HG03575 (cell line): ENCODE data around the gene ALPL.

ENCODE experiments used
- ATAC-seq: cut with Tn5 transposase; IDR thresholded peaks from one replicate; pipeline ENCODE4 v1.9.1; 2021; ENCODE audit not compliant: unreplicated experiment, insufficient number of reproducible peaks, low FRiP score; ENCODE audit errors: extremely low read depth

ALPL gene

DNA sequence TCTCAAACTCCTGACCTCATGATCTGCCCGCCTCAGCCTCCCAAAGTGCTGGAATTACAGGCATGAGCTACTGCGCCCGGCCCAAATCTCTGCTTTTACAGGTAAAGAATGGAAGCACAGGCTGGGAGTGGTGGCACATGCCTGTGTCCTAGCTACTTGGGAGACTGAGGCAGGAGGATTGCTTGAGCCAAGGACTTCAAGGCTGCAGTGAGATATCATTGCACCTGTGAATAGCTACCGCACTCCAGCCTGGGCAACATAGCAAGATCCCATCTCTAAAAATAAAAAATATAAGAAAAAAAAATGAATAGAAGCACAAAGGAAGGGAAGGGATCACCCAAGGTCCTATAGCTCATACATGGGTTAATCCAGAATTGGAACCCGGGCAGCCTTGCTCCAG, 15.0 kb downstream of the ALPL start:
- ATAC-seq, result no peak

GRCh38 chr1:21524686-21525339, 15.6 kb downstream of the ALPL start:
- no peak for ATAC-seq

DNA sequence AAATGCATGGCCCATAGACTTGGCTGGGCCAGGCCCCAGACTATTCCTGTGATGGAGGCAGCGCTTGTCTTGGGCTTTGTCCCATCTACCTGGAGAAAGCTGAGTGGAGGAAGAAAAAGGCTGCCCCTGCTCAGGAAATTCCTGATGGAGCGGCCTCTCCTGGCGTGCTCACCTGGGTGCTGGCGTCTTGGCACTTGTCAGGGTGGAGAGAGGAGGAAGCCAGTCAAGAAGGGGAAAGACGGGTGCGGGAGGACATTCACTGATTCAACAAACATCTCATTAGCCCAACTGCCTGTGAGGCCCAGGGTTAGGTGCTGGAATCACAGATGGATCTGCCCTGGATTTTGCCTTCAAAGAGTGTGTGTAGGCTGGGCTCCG, 16.1 kb downstream of the ALPL start:
- ATAC-seq, result no peak

DNA sequence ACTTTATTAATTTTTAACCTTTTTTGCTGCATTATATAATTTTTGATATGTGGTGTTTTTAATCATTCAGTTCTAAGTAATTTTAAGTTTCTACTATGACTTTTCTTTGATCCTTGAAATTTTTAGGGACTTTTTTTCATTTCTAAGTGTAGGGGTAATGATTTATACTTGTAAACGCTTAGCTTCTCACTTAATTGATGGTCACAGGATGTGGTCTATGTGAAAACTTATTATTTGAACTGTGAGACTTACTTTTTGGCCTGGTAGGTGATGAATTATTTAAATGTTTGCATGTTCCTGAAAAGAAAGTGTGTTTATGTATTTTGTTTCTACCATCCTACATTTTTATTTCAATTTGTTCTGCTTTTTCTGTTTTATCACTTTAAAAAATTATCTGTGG, 17.2 kb downstream of the ALPL start:
- ATAC-seq, result no peak

DNA sequence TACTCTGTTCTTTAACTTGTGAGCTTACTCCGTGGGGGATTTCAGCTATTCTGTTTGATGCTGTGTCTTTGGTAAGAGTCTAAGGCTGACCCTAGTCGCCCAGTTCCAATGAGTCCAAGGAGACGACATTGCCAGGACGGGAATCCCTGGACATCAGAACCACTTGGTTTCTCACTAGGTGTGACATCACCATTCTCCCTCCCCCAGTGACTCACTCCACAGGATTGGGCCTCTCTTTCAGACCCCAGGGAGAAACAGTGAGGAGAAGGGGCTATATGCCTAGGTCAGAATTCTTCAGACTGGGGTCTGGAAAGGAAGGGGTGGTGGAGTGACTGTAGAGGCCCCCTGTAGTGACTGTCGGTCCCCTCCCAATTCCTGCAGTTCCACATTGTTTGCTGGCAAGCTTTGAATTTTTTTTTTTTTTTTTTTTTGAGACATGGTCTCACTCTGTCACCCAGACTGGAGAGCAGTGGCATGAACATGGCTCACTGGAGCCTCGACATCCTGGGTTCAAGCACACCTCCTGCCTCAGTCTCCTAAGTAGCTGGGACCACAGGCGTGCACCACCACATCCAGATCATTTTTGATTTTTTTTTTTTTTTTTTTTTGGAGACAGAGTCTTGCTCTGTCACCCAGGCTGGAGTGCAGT, 21.3 kb downstream of the ALPL start:
- ATAC-seq, result no peak

DNA sequence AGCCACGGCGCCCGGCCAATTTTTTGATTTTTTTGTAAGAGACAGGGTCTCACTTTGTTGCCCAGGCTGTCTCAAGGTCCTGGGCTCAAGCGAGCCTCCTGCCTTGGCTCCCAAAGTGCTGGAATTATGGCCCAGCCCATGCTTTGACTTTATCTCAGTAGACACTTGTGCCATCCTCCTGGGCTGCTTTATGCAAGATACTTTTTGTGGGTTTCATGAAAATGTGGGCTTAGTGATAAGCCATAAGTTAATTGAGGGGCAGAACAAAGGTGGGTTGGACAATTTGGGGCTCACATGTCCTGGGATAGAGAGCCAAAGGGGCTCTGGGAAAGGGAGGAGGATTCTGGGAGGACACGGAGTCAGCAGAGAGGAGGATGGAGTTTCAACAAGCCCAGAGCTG, 22.0 kb downstream of the ALPL start:
- no peak for ATAC-seq

- no peak for ATAC-seq
Observed at GRCh38 chr1:21532496-21532895, 23.3 kb downstream of the ALPL start.

DNA sequence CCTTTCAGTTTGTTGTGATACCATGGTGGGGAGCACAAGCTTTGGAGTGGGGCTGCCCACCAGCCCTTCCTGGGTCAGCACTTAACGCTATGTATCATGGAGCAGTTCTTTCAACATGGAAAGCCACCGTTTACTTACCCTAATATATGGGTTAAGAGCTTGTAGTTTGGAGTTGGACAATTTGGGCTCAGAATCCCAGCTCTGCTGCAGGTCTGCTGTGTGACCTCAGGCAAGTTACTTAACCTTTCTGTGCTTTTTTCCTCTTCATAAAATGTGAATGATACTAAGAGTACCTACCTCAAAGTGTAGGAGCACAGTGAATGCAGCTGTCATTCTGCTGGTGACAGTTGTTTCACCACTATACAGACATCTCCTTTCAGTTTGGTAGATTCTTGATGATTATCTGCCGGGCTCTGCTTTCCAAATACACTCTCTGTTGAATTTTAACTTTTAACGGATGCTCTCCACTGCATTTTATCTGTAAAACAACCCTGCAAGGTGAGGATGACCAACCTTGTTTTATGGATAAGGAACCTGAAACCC, 23.8 kb downstream of the ALPL start:
- no peak for ATAC-seq

- ATAC-seq, result no peak
Observed at GRCh38 chr1:21534146-21534545, 24.9 kb downstream of the ALPL start.

DNA sequence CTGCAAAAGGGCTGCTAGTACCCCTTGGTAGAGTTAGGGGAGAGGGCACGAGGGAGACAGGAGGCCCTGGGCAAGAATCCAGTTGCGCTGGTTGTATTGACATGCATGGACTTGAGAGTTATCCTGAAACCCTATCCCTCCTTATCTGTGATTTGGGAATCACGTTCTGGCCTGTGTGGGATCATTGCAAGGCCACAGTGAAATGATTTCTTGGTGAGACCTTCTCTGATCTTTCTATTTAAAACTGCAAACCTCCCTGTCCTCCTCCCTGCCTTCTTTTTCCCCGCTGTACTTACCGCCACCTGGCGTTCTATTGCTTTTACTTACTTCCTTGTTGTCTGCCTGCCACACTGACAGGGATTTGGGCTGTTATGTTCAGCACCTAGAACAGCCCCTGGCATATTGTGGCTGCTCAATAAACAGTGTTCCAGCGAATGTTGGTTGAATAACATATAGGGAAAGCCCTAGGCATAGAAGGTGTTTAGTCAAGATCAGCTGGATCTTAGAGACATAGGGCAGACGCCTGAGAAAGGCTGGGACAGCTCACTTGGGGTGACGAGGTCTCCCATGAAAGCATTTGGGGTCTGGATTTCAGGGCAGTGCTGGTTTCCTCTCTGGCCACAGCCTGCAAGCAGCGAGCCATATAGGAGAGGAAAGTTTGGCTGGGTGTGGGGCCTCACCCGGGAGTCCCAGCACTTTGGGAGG, 25.6 kb downstream of the ALPL start:
- ATAC-seq, result no peak

DNA sequence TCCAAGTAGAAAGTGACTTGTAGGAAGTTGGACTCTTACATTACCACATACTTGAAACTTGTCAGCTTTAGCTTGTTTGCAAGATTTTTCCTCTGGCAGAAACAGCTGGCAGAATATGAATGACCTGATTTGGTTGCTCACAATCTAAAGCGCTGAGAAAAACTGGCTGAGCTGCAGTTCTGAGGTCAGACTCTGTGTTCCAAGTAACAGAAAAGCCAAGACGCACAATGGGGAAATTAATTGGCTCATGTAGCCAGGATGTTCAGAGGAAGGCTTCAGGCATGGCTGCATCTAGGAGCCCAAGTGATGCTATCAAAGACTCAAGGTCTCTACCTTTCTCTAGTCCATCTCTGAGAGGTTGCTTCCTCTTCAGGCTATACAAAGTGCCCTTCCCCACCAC, 27.0 kb downstream of the ALPL start:
- no peak for ATAC-seq

DNA sequence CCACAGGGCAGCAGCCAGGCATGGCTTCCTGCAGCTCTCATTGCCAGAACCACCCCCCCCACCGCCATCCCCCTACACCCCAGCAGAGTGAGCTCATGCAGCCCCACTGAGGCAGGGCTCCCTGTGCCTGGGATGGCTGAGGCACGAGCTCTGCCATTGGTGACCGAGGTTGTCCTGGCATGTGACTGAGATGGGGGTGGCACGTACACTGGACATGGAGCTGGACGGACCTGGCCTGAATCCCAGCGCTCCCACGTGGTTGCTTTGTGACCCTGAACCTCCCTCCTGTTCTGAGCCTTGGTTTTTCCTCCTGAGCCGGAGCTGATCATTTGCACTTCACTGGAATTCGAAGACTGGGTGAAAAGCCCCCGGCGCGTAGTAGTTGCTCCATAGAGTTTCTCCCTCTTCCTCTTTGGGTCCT, 28.3 kb downstream of the ALPL start:
- no peak for ATAC-seq

- ATAC-seq, result no peak
Observed at GRCh38 chr1:21537932-21538630, 28.9 kb downstream of the ALPL start.

DNA sequence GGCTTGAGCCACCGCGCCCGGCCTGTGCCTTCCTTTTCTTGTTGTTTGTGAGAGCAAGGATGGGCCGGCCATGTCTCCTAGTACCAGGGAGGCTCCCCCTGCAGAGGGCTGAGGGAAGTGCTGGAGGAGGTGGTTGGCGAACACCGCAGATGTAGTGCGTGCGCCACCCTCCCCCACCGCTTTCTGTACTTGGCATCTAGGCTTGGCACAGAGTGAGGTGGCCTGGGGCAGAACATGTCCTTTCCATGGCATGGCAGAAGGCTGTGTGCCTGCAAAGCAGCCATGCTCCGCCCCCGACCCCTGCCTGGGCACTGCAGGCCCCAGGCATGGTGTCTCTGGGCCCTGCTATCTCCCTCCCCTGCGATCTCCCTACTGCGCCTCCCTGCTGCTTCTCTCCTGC, 30.7 kb downstream of the ALPL start:
- ATAC-seq, result no peak

DNA sequence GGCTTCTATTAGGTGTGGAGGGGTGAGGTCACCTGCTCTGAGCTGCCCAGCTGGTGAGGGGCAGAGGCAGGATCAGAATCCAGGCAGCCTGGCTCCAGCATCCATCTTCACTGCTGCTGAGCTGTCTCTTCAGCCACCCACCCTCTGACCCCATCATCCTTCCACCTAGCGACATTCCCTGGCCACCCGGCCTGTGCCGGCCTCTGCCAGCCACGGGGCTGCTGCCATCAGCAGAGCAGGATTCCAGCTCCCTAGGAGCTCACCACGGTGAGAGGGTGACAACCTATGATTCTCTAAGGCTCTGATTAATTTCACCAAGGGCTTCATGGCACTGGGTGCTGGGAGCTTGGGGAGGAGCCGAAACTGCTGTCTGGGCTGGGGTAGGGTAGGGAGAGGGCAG, 32.1 kb downstream of the ALPL start:
- ATAC-seq, result no peak

- no peak for ATAC-seq
Observed at GRCh38 chr1:21541835-21542234, 32.6 kb downstream of the ALPL start.

- ATAC-seq, result no peak
Observed at GRCh38 chr1:21543598-21543997, 34.4 kb downstream of the ALPL start.

DNA sequence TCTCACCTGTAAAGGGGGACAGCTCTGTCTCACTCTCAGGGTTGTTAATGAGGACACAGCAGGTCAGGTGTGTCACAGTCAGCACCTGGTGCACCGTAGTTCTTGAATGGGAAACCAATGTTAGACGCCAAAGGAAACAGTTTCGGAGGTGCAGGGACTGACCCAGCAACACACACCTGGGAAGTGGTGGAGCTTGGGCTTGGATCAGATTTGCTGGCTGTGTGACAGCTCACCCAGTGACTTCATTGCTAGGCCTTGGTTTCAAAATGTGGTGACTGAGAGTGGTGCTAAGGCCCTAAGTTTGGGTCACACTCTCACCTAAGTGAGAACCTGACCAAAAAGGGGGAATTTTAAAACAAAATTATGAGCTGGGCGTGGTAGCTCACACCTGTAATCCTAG, 34.9 kb downstream of the ALPL start:
- no peak for ATAC-seq

GRCh38 chr1:21546122-21546825, 37.1 kb downstream of the ALPL start:
- ATAC-seq, result no peak
